ENCODE data around the gene DKK3.

Gene DKK3

GRCh38 chr11:11916981-11917399 is 91.4 kb downstream of the DKK3 start:
- DNase-seq: peak; percentile 61
- Histone ChIP-seq H3K27me3 (ENCODE audit: insufficient read depth, low read length, poor library complexity) (no peaks in the 10 kb centered on the region), H2BK5ac (ENCODE audit: low read length) (no peak overlapping the region), H4K8ac (ENCODE audit: low read depth, low read length) (no peak overlapping the region), H3K27ac (ENCODE audit: low read depth, low read length) (no peak overlapping the region), H4K5ac (ENCODE audit: low read length) (no peak overlapping the region), H3K36me3 (ENCODE audit: control insufficient read depth, insufficient read depth, low read length) (no peaks in the 10 kb centered on the region), H2BK120ac (ENCODE audit: low read depth, low read length) (no peak overlapping the region), H2AK5ac (ENCODE audit: low read length) (no peak overlapping the region), H3K4ac (ENCODE audit: low read depth, low read length) (no peak overlapping the region), H3K79me1 (ENCODE audit: low read length) (no peaks in the 10 kb centered on the region), H3K4me2 (ENCODE audit: low read length) (no peak overlapping the region), H3K18ac (ENCODE audit: low read length) (no peak overlapping the region), H2BK15ac (replicated peaks; ENCODE audit: low read depth) (no peak overlapping the region), H3K4me3 (ENCODE audit: low read length) (no peak overlapping the region), H3K4me1 (ENCODE audit: control insufficient read depth, low read depth, low read length) (no peaks in the 10 kb centered on the region), H3K56ac (ENCODE audit: low read length) (no peak overlapping the region), H3K23ac (ENCODE audit: low read length) (no peak overlapping the region), H3K79me2 (ENCODE audit: control insufficient read depth, insufficient read depth, low read length) (no peaks in the 10 kb centered on the region), H3K9ac (ENCODE audit: low read length) (no peak overlapping the region)
- WGBS (ENCODE audit: extremely low coverage, insufficient coverage, low lambda C conversion rate): no CpG with 5 or more reads among the region's 1 CpG

- H3K4me2 ChIP-seq (ENCODE audit: low read length): no peak overlapping the region
- H4K8ac ChIP-seq (ENCODE audit: low read depth, low read length): no peak overlapping the region
- H3K79me2 ChIP-seq (ENCODE audit: control insufficient read depth, insufficient read depth, low read length): no peaks in the 10 kb centered on the region
- H3K36me3 ChIP-seq (ENCODE audit: control insufficient read depth, insufficient read depth, low read length): no peaks in the 10 kb centered on the region
- no peak overlapping the region for H2BK5ac ChIP-seq (ENCODE audit: low read length)
- H3K18ac ChIP-seq (ENCODE audit: low read length): no peak overlapping the region
- 100% methylated on average over 1 of the region's 2 CpGs for WGBS (ENCODE audit: extremely low coverage, insufficient coverage, low lambda C conversion rate)
- no peak overlapping the region for H2AK5ac ChIP-seq (ENCODE audit: low read length)
- H3K27ac ChIP-seq (ENCODE audit: low read depth, low read length): no peak overlapping the region
- H3K4me3 ChIP-seq (ENCODE audit: low read length): no peak overlapping the region
- H2BK120ac ChIP-seq (ENCODE audit: low read depth, low read length): no peak overlapping the region
- H3K9ac ChIP-seq (ENCODE audit: low read length): no peak overlapping the region
- no peak overlapping the region for H3K4ac ChIP-seq (ENCODE audit: low read depth, low read length)
- H3K27me3 ChIP-seq (ENCODE audit: insufficient read depth, low read length, poor library complexity): no peaks in the 10 kb centered on the region
- no peaks in the 10 kb centered on the region for H3K79me1 ChIP-seq (ENCODE audit: low read length)
- no peak overlapping the region for H3K56ac ChIP-seq (ENCODE audit: low read length)
- no peaks in the 10 kb centered on the region for H3K4me1 ChIP-seq (ENCODE audit: control insufficient read depth, low read depth, low read length)
- no peak overlapping the region for H3K23ac ChIP-seq (ENCODE audit: low read length)
- no peak overlapping the region for H4K5ac ChIP-seq (ENCODE audit: low read length)
- DNase-seq: no peak
- H2BK15ac ChIP-seq (replicated peaks; ENCODE audit: low read depth): no peak overlapping the region
Measured at GRCh38 chr11:11915625-11916024, 92.8 kb downstream of the DKK3 start.

GRCh38 chr11:11913395-11913794 is 95.0 kb downstream of the DKK3 start:
- Histone ChIP-seq H3K4me1 (ENCODE audit: control insufficient read depth, low read depth, low read length) (no peaks in the 10 kb centered on the region), H3K18ac (ENCODE audit: low read length) (no peak overlapping the region), H3K27me3 (ENCODE audit: insufficient read depth, low read length, poor library complexity) (no peaks in the 10 kb centered on the region), H2BK15ac (replicated peaks; ENCODE audit: low read depth) (no peak overlapping the region), H4K8ac (ENCODE audit: low read depth, low read length) (no peak overlapping the region), H3K9ac (ENCODE audit: low read length) (no peak overlapping the region), H2AK5ac (ENCODE audit: low read length) (no peak overlapping the region), H3K36me3 (ENCODE audit: control insufficient read depth, insufficient read depth, low read length) (no peaks in the 10 kb centered on the region), H3K23ac (ENCODE audit: low read length) (no peak overlapping the region), H2BK5ac (ENCODE audit: low read length) (no peak overlapping the region), H3K4me2 (ENCODE audit: low read length) (no peak overlapping the region), H3K56ac (ENCODE audit: low read length) (no peak overlapping the region), H3K27ac (ENCODE audit: low read depth, low read length) (no peak overlapping the region), H2BK120ac (ENCODE audit: low read depth, low read length) (no peak overlapping the region), H3K4ac (ENCODE audit: low read depth, low read length) (no peak overlapping the region), H3K4me3 (ENCODE audit: low read length) (no peak overlapping the region), H3K79me1 (ENCODE audit: low read length) (no peaks in the 10 kb centered on the region), H3K79me2 (ENCODE audit: control insufficient read depth, insufficient read depth, low read length) (no peaks in the 10 kb centered on the region), H4K5ac (ENCODE audit: low read length) (no peak overlapping the region)
- no peak for DNase-seq
- WGBS (ENCODE audit: extremely low coverage, insufficient coverage, low lambda C conversion rate): no CpG with 5 or more reads among the region's 1 CpG
